HG03457 (cell line): ENCODE results near the gene NCOA3.
"Not testable (repeated sequence)": the region's sequence is repeated elsewhere in the genome, so short reads cannot be mapped to it uniquely, and the experiment has no call there.

Experiments
- ATAC-seq: cut with Tn5 transposase; IDR thresholded peaks from one replicate; pipeline ENCODE4 v1.9.1; 2021; ENCODE audit warnings: moderate number of reproducible peaks; ENCODE audit not compliant: unreplicated experiment

NCOA3 gene

GRCh38 chr20:47534405-47534804 is 32.7 kb downstream of the NCOA3 start:
- ATAC-seq: no peak

- no peak for ATAC-seq
Measured at GRCh38 chr20:47535088-47535487, 33.4 kb downstream of the NCOA3 start.

GRCh38 chr20:47535994-47536393 is 34.3 kb downstream of the NCOA3 start:
- ATAC-seq: no peak

- no peak for ATAC-seq
Measured at GRCh38 chr20:47540443-47541354, 39.0 kb downstream of the NCOA3 start.

- no peak for ATAC-seq
Measured at GRCh38 chr20:47541355-47541922, 39.8 kb downstream of the NCOA3 start.

GRCh38 chr20:47543006-47543431 is 41.3 kb downstream of the NCOA3 start:
- ATAC-seq: no peak

- no peak for ATAC-seq
Measured at GRCh38 chr20:47544240-47544639, 42.6 kb downstream of the NCOA3 start.

GRCh38 chr20:47544852-47545251 is 43.2 kb downstream of the NCOA3 start:
- no peak for ATAC-seq

- no peak for ATAC-seq
Measured at GRCh38 chr20:47545499-47545898, 43.8 kb downstream of the NCOA3 start.

GRCh38 chr20:47546184-47547033 is 44.7 kb downstream of the NCOA3 start:
- no peak for ATAC-seq

- no peak for ATAC-seq
Measured at GRCh38 chr20:47547034-47547387, 45.3 kb downstream of the NCOA3 start.

GRCh38 chr20:47549671-47550070 is 48.0 kb downstream of the NCOA3 start:
- ATAC-seq: no peak

GRCh38 chr20:47551222-47551621 is 49.5 kb downstream of the NCOA3 start:
- ATAC-seq: no peak

GRCh38 chr20:47551841-47552240 is 50.2 kb downstream of the NCOA3 start:
- ATAC-seq: no peak

GRCh38 chr20:47552996-47553395 is 51.3 kb downstream of the NCOA3 start:
- ATAC-seq: no peak

- ATAC-seq: not testable (repeated sequence)
Measured at GRCh38 chr20:47553594-47554235, 52.0 kb downstream of the NCOA3 start.

GRCh38 chr20:47554283-47554682 is 52.6 kb downstream of the NCOA3 start:
- ATAC-seq: not testable (repeated sequence)

GRCh38 chr20:47557218-47557617 is 55.5 kb downstream of the NCOA3 start:
- no peak for ATAC-seq

- ATAC-seq: no peak
Measured at GRCh38 chr20:47557791-47558190, 56.1 kb downstream of the NCOA3 start.

GRCh38 chr20:47558295-47559066 is 56.8 kb downstream of the NCOA3 start:
- ATAC-seq: no peak
